CD4-positive, alpha-beta T cell (primary cell): ENCODE data around the gene SRPRB. TPM values are rescaled to one million over a fixed set of nuclear protein-coding genes. Genes with fewer than 3 reads are reported as not detected.

Source experiments
- ATAC-seq: fragments of 200-7000 bp; cut with Tn5 transposase; one replicate; pipeline ENCODE4 v1.10.0; 2022; ENCODE audit warnings: mild to moderate bottlenecking; ENCODE audit not compliant: poor library complexity
- CTCF ChIA-PET: fragments of 350-600 bp; sonication (Branson Sonifier 250); formaldehyde crosslinking; loops from one replicate; lab custom pipeline; 2021; ENCODE audit warnings: antibody characterized with exemption, inconsistent platforms; lab: Charles Lee
- POLR2A ChIA-PET: fragments of 350-600 bp; sonication (Branson Sonifier 250); formaldehyde crosslinking; loops from one replicate; lab custom pipeline; 2021; ENCODE audit warnings: antibody characterized with exemption, inconsistent platforms; lab: Charles Lee
- DNase-seq, 14 experiments: peaks; one replicate each; pipeline ENCODE4 v3.0.0-alpha.2; 2013 to 2020; ENCODE audit warnings: mixed read lengths in 2 of 14
- H3K27ac ChIP-seq, 2 donors: one replicate each; pipeline versions ENCODE4 v1.5.1 to v1.7.0; 2013; ENCODE audit warnings: low read length in 2 of 2, low read depth in 1 of 2, mild to moderate bottlenecking in 1 of 2
- H3K27me3 ChIP-seq, 2 experiments: 1 replicate in 1 of 2; 2 replicates in 1 of 2; pipeline versions ENCODE4 v1.6.1 to v1.7.0; 2013; ENCODE audit warnings: low read length in 2 of 2, control low read depth in 1 of 2, mild to moderate bottlenecking in 1 of 2, moderate library complexity in 1 of 2; ENCODE audit not compliant: insufficient read depth in 2 of 2, control insufficient read depth in 1 of 2
- H3K36me3 ChIP-seq: one replicate; pipeline ENCODE4 v1.6.1; 2013; ENCODE audit warnings: low read length, control low read depth; ENCODE audit not compliant: insufficient read depth
- H3K4me1 ChIP-seq: one replicate; pipeline ENCODE4 v1.6.1; 2013; ENCODE audit warnings: low read length, control low read depth; ENCODE audit not compliant: insufficient read depth
- H3K4me3 ChIP-seq: one replicate; pipeline ENCODE4 v1.5.1; 2013; ENCODE audit warnings: mild to moderate bottlenecking, low read length, moderate library complexity
- H3K9me3 ChIP-seq, 2 experiments: 1 replicate in 1 of 2; 2 replicates in 1 of 2; pipeline versions ENCODE4 v1.6.1 to v1.7.0; 2013; ENCODE audit warnings: low read length in 2 of 2, mild to moderate bottlenecking in 2 of 2, control low read depth in 1 of 2, moderate library complexity in 1 of 2; ENCODE audit not compliant: control insufficient read depth in 1 of 2, insufficient read depth in 1 of 2
- H3K27ac Mint-ChIP-seq: one replicate; pipeline ENCODE4 v1.8.0; 2020; ENCODE audit warnings: mixed read lengths
- H3K27me3 Mint-ChIP-seq: one replicate; pipeline ENCODE4 v1.8.0; 2021; ENCODE audit warnings: mixed read lengths
- H3K36me3 Mint-ChIP-seq: one replicate; pipeline ENCODE4 v1.8.0; 2021; ENCODE audit warnings: low read depth, mixed read lengths
- H3K4me1 Mint-ChIP-seq: one replicate; pipeline ENCODE4 v1.8.0; 2021; ENCODE audit warnings: low read depth, mixed read lengths
- H3K4me3 Mint-ChIP-seq: one replicate; pipeline ENCODE4 v1.8.0; 2020; ENCODE audit warnings: mild to moderate bottlenecking, mixed read lengths
- H3K9me3 Mint-ChIP-seq: one replicate; pipeline ENCODE4 v1.8.0; 2020; ENCODE audit warnings: mixed read lengths
- CTCF ChIP-seq: fragments of 200-600 bp; IDR thresholded peaks from one replicate; pipeline ENCODE4 v1.8.0; 2022; ENCODE audit warnings: antibody characterized with exemption, mild to moderate bottlenecking
- intact Hi-C, 2 experiments: fragments of 100-400 bp; cut with DNase I in 1 of 2; cut with micrococcal nuclease in 1 of 2; formaldehyde crosslinking; loops; one replicate each; pipeline versions ENCODE4 v1.15.1 to v1.9.0; 2023 to 2025; cut with DNase I, micrococcal nuclease
- total RNA-seq, 174 experiments: library from RNA in 2 of 174; stranded (reverse) in 2 of 174; gene quantifications; one replicate each; pipeline ENCODE4 v1.2.3 and lab custom pipeline; 2021 to 2026

SRPRB gene
- total RNA-seq, 2 experiments from 2014 or later = 19.1 to 19.9 TPM

DNA sequence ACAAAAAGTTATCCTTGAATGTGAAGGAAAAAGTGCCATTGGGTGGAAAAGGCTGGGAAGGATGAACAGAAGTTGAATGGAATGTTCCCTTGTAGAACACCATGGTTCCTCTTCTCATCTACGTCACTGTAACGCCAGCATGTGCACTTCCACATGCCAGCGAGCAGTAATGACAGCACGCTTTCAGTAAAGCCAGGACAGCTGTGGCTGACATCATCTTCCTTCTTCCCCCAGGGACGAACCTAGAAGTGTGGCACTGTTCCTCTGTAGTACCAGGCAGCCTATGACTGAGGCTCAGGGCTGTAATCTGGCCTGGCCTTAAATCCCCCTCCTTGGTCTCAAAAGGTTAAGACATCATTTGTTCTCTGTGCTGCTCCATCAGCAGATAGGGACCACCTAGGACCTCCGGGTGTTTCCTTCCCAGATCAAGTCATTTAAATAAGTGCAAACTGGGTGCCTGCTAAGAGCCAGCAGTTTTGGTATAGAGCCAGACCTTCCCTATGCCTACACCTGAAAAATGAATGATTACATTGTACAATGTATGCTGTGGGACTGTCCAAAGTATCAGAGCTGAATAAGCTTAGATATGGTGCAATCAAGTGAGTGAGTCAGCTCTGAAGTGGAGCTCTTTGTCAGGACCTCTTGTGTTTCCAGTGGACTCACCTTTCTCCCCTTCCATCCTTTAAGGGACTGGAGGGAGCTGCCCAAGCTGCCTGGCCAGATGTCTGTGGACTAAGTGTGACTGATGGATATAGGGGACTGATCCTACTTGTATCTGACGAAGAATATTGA lies 5.6 kb upstream of the SRPRB start:
- POLR2A ChIA-PET = interaction anchor here (0.6 kb wide), 1 partner anchor 236 kb away, joined by 3 read pairs; no protein-coding TSS in a partner anchor
- Histone ChIP-seq H3K9me3 (no peaks in the 10 kb centered on the region), H3K4me1 (peaks cover 2% of the 10 kb centered on the region), H3K4me3 (no peak overlapping the region), H3K36me3 (no peaks in the 10 kb centered on the region), H3K27ac (no peak overlapping the region), H3K27me3 (no peaks in the 10 kb centered on the region)
- TF ChIP-seq CTCF = no peak
- Mint-ChIP-seq H3K9me3 (no peaks in the 10 kb centered on the region), H3K27me3 (peaks cover 25% of the 10 kb centered on the region), H3K4me1 (peaks cover 2% of the 10 kb centered on the region), H3K27ac (no peak overlapping the region), H3K4me3 (no peak overlapping the region), H3K36me3 (no peaks in the 10 kb centered on the region)
- ATAC-seq (no peak), DNase-seq (peak in 2 of 14 experiments; percentile 25 to 40)
- intact Hi-C loops = loop anchor here in 1 of 2 experiments (5.0 to 10.0 kb wide), 4 partner anchors 315 to 682 kb away; no protein-coding TSS in a partner anchor
- CTCF ChIA-PET = no interaction called here

- intact Hi-C loops = loop anchor here in 1 of 2 experiments (5.0 to 10.0 kb wide), 4 partner anchors 319 to 679 kb away; no protein-coding TSS in a partner anchor
- H3K27me3 Mint-ChIP-seq = peaks cover 10% of the 10 kb centered on the region
- H3K4me1 ChIP-seq = peaks cover 16% of the 10 kb centered on the region
- H3K27ac ChIP-seq = no peak overlapping the region
- H3K4me3 Mint-ChIP-seq = no peak overlapping the region
- ChIA-PET CTCF (interaction anchor here (0.8 kb wide), 1 partner anchor 13 kb away, joined by 3 read pairs; no protein-coding TSS in a partner anchor), POLR2A (no interaction called here)
- H3K4me3 ChIP-seq = no peak overlapping the region
- no peaks in the 10 kb centered on the region for H3K9me3 ChIP-seq
- peaks cover 31% of the 10 kb centered on the region for H3K4me1 Mint-ChIP-seq
- H3K27me3 ChIP-seq = no peaks in the 10 kb centered on the region
- no peaks in the 10 kb centered on the region for H3K9me3 Mint-ChIP-seq
- peaks cover 10% of the 10 kb centered on the region for H3K36me3 ChIP-seq
- H3K27ac Mint-ChIP-seq = no peak overlapping the region
- ATAC-seq (no peak), DNase-seq (no peak)
- no peak for TF ChIP-seq CTCF
- H3K36me3 Mint-ChIP-seq = peaks cover 27% of the 10 kb centered on the region
These were observed 2.1 kb upstream of the SRPRB start for GRCh38 chr3:133803469-133803868.

DNA sequence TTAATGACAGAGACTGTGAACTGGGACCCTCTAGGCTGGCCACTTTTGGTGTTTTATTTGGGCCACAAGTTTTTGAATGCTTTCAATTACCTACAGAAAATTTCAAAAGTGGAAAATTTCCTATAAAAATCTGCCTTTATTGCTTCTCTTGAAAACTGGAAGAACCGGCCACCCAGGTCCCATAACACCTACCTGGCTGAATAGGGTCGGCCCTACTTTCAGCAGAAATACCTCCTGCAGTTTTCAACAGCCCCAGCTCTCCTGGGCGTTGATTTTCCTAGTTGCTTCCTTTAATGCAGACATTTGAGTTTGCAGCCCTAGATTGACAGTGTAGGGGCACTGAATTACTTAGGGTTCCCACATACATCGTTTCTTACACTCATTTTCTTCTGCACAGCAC lies 719 bp upstream of the SRPRB start:
- H3K27ac ChIP-seq = peak overlapping the region; percentile 2 to 15
- H3K4me1 ChIP-seq = peaks cover 16% of the 10 kb centered on the region
- no peaks in the 10 kb centered on the region for H3K9me3 ChIP-seq
- CTCF ChIA-PET = no interaction called here
- peaks cover 20% of the 10 kb centered on the region for H3K36me3 ChIP-seq
- POLR2A ChIA-PET = interaction anchor here (1.1 kb wide), 1 partner anchor 143 kb away, joined by 3 read pairs; the partner anchor contains the start of gene TOPBP1
- Mint-ChIP-seq H3K36me3 (peaks cover 37% of the 10 kb centered on the region), H3K27me3 (peaks cover 5% of the 10 kb centered on the region), H3K27ac (peak overlapping the region; percentile 94), H3K4me3 (peak overlapping the region; percentile 97), H3K9me3 (no peaks in the 10 kb centered on the region), H3K4me1 (peaks cover 32% of the 10 kb centered on the region)
- intact Hi-C loops = loop anchor here (1.0 to 10.0 kb wide), 7 partner anchors 142 to 677 kb away; no protein-coding TSS in a partner anchor
- ATAC-seq (no peak), DNase-seq (no peak)
- H3K27me3 ChIP-seq = no peaks in the 10 kb centered on the region
- peak overlapping the region; percentile 92 for H3K4me3 ChIP-seq
- no peak for TF ChIP-seq CTCF
